ENCODE data around the gene PDZD2.
"Not testable (repeated sequence)": the region's sequence is repeated elsewhere in the genome, so short reads cannot be mapped to it uniquely, and the experiment has no call there.

The PDZD2 gene

GRCh38 chr5:31771500-31771899, 132.6 kb downstream of the PDZD2 start:
- no peak for DNase-seq

DNA sequence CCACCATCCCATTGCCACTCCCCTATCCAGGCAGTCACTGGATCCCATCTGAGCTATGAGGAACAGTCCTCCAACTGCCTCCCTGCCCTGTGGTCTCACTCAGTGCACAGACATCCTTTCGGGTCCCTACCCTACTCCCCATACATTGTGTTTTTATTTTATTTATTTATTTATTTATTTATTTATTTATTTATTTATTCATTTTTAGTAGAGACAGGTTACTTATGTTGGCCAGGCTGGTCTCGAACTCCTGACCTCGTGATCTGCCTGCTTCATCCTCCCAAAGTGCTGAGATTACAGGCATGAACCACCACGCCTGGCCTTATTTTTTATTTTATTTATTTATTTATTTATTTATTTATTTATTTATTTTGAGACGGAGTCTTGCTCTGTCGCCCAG, 137.4 kb downstream of the PDZD2 start:
- not testable (repeated sequence) for DNase-seq

GRCh38 chr5:31776976-31777651, 138.2 kb downstream of the PDZD2 start:
- DNase-seq: no peak

- DNase-seq: no peak
Observed at GRCh38 chr5:31781772-31782171, 142.8 kb downstream of the PDZD2 start.

DNA sequence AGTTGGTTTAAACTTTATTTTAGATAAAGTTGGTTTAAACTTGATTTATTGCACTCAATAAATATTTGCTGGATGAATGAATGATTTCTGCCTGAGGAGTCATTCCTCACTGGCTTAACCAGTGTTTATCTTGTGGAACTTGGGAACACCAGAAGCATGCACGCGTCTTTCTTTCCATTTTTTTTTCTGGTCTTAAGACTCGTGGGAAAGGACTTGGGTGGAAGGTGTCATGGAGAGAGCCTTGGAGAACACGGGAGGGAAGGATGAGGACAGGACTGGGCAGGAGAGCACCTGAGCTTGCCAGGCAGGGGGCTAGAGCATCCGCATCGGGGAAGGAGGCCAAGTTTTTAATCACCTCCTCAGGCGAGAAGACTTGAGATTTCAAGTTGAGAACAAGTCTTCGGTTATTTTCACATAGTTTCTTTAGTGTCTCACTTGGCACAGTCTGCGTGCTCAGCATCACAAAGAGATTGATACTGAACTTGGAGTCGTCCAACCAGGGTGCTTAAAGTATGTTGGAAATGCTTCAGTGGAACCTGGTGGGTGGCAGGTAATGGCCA, 144.2 kb downstream of the PDZD2 start:
- DNase-seq: no peak

- no peak for DNase-seq
Observed at GRCh38 chr5:31783731-31784130, 144.8 kb downstream of the PDZD2 start.

- DNase-seq: no peak
Observed at GRCh38 chr5:31786090-31786631, 147.2 kb downstream of the PDZD2 start.

GRCh38 chr5:31794009-31794408, 155.1 kb downstream of the PDZD2 start:
- DNase-seq: no peak

- DNase-seq: no peak
Observed at GRCh38 chr5:31798168-31798567, 159.2 kb downstream of the PDZD2 start.

DNA sequence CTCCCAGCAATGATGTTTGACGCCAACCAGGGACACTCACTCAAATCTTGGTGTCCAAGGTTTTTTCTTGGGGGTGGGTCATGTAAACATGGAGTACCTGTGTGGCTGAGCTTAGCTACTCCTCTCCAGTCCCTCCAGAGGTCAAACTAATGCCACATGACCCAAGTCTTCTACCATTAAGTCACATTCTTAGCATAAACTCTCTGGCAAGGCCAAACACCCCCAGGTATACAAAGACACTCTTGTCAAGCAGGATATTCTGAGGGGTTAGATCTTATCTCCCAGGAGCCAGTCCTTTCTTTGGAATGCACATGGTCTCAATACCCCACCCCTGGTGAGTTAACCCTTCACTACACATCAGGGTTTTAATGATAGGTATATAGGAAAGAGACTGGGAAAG, 161.4 kb downstream of the PDZD2 start:
- no peak for DNase-seq

GRCh38 chr5:31805785-31806400, 167.0 kb downstream of the PDZD2 start:
- no peak for DNase-seq

GRCh38 chr5:31806561-31806960, 167.6 kb downstream of the PDZD2 start:
- DNase-seq: no peak

DNA sequence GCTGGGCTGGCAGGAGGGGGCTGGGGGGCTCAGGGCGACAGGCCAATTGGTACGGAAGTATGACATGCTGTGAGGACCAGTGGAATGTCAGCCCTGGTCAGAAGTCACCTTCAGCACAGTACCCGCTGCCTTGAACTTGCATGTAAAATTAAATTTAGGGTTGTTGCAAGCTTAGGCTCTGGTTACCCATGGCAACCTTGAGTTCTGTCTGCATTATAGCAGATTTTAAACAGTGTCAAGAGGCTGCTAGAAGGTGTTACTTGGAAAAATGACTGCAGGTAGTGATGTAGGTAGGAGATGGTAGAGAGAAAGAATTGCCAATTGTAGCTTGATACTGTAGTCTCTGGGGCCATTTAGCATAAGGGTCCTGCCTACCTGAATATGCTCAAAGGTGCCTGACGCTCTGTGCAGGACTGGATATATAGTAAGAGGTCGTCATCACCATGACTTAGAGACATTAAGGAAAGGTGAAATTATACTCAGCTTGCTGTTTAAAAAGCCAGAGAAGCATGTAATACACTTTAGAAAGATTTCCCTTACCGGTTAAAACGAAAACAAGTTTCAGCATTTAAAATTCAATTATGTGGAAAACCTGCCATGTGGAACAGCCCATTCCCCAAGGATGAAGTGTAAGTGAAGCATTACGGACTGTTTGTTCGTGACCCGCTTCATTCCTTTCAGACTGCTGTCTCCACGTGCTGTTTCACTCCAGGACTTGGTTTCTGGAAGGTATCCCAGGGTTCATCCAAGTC, 169.0 kb downstream of the PDZD2 start:
- no peak for DNase-seq

- no peak for DNase-seq
Observed at GRCh38 chr5:31809050-31809870, 170.3 kb downstream of the PDZD2 start.

- DNase-seq: no peak
Observed at GRCh38 chr5:31811210-31811609, 172.3 kb downstream of the PDZD2 start.

DNA sequence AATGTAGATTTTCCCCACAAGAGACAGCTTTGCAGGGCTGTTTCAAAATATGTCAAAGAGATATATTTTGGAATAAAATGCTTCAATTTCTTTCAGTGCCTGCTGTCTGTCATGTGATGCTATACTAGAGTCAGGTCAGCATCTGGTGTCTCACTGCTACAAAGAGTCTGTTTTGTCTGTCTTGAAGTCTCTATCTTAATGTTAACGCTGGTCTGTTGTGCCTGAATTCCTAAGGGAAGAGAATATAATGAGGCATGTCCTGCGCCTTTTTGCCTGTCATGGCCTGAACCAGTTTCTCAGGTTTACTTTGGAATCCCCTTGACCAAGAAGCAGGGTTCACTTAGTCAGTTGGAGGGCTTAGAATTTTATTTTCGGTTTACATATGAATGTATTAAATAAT, 176.4 kb downstream of the PDZD2 start:
- no peak for DNase-seq

- DNase-seq: no peak
Observed at GRCh38 chr5:31819926-31820516, 181.1 kb downstream of the PDZD2 start.

DNA sequence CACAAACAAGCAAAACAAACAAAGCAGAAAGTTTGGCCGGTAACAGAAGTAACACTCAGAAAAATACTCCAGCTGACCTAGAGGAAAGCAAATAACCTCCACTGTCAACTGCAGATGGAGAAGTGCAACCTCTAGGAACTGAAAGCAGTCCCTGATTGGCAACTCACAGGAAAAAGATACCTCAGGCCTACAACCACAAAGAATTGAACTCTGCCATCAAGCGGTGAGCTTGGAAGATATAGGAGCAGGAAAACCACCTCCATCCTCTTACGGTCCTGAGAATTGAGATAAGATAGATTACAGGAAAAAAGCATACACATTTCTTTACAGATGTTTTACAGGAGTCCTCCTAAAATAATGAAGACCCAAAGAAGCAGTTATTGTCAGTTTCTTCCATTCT, 184.5 kb downstream of the PDZD2 start:
- no peak for DNase-seq

DNA sequence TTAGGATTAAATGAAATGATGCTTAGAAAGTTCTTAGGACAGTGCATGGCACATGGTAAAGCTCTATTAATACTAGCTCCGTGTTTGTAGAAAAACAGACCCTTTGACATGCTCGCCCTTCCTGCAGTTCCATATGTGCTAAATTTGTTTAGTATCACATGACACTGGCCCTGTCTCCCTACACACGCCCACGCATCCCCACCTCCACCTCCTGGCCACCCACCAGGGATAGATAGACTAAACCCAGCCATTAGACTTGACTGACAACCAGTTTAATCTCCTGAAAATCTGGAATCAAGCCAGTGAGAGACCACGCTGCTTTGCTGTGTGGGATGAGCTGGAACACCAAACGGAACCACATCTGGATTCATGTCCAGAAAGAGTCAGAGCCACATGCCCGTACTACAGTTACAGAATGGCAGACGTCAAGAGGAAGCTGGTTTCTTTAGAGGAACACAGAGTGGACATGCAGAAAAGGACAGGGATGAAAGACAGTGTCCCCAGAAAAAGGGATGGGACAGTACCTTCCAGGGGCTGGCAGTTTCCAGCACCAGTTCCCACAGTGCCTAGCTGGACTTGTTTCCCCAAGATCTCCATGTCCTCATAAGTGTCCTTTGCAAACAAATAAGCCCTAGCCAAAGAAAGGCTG, 186.1 kb downstream of the PDZD2 start:
- no peak for DNase-seq

GRCh38 chr5:31825518-31826068, 186.7 kb downstream of the PDZD2 start:
- DNase-seq: peak; percentile 6 to 46

GRCh38 chr5:31827867-31828266, 188.9 kb downstream of the PDZD2 start:
- no peak for DNase-seq
